ENCODE data around the gene TMEM61.
"Not testable (repeated sequence)": the region's sequence is repeated elsewhere in the genome, so short reads cannot be mapped to it uniquely, and the experiment has no call there.

The TMEM61 gene

GRCh38 chr1:54962612-54963395, 17.6 kb upstream of the TMEM61 start:
- no peak for DNase-seq (ENCODE audit: low spot score)

DNA sequence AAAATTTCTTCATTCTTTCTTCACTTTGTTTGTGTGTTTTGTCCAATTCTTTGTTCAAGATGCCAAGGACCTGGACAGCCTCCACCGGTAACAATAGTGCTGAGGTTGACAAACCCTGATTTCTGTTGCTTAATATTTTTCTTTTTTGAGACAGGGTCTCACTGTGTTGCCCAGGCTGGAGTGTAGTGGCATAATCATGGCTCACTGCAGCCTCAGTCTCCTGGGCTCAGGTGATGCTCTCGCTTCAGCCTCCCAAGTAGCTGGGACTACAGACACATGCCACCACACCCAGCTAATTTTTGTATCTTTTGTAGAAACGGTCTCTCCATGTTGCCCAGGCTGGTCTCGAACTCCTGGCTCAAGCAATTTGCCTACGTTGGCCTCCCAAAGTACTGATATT, 16.6 kb upstream of the TMEM61 start:
- DNase-seq (ENCODE audit: low spot score) = not testable (repeated sequence)

DNA sequence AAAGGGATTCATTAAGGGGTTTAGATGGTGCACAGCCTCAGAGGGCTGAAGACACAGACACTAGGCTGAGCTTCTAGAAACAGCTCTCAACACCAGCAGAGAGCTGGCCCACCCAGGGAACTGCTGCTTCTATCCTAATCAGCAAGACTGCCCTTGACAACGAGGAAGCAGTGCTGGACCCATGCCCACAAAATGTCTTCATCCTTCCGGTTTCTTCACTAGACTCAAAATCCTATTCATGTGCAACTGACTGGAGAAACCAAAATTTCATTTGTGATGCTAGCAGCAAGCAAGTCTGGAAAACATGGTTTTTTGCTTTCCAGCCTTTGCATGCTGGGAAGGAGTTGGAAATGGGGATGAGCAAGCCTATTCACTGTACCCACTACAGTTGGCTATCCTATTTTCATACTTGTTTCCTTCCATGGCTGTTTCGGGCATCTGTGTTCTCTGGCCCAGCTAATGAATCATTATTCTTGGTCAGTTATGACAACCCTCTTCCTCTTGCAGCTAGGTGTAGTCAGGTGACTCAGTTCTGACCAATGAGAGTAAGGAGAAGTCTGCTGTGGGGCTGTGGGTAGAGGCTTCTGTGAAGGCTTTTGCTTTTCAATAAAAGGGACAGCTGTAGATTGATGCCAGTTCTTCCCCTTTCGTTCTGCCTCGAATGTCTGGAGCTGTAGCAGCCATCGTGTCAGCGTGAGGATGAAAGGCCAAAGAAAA, 14.6 kb upstream of the TMEM61 start:
- DNase-seq (ENCODE audit: low spot score) = peak; percentile 24

GRCh38 chr1:54967372-54967771, 13.1 kb upstream of the TMEM61 start:
- peak; percentile 50 for DNase-seq (ENCODE audit: low spot score)

DNA sequence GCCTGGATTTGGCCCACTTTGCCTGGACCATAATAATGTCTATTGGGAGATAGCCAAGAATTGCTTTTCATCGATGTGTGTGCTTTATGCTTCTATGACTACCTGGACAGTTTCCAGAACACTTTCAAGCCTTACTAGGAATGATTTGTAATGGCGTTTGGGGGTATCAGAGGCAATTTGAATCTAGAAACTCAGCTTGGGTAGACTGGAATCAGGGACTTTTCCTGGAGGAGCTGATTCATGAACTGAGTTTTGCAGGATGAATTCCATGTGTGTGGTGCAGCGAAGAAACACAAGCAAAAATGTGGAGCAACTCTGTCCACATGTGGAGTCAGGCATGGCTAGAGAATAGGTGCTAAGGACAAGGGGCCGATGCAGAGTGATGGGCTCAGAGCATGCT, 11.9 kb upstream of the TMEM61 start:
- DNase-seq (ENCODE audit: low spot score) = no peak

- no peak for DNase-seq (ENCODE audit: low spot score)
Observed at GRCh38 chr1:54969879-54970278, 10.5 kb upstream of the TMEM61 start.

GRCh38 chr1:54970901-54971300, 9.5 kb upstream of the TMEM61 start:
- no peak for DNase-seq (ENCODE audit: low spot score)

GRCh38 chr1:54971317-54971791, 9.1 kb upstream of the TMEM61 start:
- DNase-seq (ENCODE audit: low spot score) = no peak

- DNase-seq (ENCODE audit: low spot score) = no peak
Observed at GRCh38 chr1:54972436-54972835, 8.0 kb upstream of the TMEM61 start.

DNA sequence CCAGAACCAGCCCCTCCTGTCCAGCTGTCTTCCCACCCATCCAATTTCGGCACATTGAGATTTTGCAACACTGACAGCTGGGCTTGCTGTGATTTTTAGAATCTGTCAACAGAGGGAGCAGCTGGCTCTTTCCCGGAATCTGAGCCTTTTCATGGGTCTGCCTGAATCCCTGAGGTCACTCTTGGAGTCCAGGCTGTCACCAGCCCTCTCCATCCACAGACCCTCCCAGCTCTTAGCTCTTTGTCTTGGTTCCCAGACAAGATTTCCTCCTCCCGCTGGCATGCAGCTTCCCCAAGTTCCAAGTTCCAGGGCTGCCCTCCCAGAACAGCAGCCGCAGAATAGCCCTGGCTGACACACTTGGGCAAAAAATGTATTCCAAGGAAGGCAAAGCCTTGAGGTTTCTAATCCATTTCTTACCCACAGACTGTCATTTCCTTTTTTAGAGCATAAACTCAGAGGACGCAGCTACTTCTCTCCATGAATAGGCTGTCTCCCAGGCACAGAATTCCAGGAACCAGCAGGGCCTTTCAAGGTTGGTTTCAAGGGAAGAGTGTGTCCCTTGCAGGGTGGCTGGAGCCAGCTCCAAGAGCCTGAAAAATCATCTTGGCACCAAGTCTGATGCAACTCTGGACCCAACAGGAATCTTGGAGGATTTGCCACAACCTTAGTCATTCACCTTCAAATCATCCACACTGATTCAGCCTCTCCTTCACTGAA, 7.1 kb upstream of the TMEM61 start:
- peak; percentile 80 for DNase-seq (ENCODE audit: low spot score)

DNA sequence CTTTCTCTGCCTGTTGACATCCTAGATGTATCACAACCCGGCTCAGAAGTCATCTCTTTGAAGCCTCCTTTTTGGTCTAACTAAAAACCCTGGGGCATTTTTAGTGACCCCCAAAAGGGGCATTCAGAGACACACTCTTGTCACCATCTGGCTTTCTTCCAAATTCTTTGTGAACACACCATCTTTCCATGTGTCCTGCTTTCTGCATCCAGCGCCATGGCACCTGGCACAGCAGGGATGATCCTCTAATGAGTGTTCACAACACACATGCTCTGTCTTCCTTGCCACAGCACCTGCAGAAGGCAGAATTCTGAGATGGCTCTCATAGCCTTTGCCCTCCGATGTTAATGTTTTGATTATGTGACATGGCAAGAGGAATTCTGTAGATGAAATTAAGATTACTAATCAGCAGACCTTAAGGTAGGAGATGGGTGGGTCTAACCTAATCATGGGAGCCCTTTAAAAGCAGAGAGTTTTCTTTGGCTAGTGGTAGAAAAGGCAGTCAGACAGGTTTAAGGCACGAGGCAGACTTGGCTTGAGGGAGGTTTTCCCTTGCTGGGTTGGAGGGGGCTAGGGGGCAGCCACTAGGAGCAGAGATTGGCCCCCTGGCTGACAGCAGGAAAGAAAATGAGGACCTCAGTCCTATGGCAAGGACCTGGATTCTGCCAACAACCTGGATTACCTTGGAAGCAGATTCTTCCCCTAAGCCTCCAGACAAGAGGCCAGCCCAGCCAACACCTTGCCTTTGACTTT, 4.9 kb upstream of the TMEM61 start:
- DNase-seq (ENCODE audit: low spot score) = no peak

DNA sequence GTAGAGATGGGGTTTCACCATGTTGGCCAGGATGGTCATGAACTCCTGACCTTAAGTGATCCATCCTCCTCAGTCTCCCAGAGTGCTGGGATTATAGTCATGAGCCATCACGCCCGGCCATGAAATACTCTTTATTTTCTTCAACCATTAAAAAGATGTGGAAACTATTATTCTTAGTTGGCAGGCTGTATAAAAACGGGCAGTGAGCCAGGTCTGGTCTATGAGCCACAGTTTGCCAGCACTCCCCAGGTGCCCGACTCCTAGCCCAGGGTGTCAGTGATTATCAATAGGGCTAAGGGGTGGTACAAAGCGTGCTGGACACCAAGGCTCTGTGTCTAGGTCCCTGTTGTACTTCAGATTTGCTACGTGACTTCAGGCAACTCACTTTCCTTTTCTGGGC, 3.7 kb upstream of the TMEM61 start:
- DNase-seq (ENCODE audit: low spot score) = no peak

- no peak for DNase-seq (ENCODE audit: low spot score)
Observed at GRCh38 chr1:54977533-54978297, 2.7 kb upstream of the TMEM61 start.

GRCh38 chr1:54978528-54979326, 1.7 kb upstream of the TMEM61 start:
- no peak for DNase-seq (ENCODE audit: low spot score)

DNA sequence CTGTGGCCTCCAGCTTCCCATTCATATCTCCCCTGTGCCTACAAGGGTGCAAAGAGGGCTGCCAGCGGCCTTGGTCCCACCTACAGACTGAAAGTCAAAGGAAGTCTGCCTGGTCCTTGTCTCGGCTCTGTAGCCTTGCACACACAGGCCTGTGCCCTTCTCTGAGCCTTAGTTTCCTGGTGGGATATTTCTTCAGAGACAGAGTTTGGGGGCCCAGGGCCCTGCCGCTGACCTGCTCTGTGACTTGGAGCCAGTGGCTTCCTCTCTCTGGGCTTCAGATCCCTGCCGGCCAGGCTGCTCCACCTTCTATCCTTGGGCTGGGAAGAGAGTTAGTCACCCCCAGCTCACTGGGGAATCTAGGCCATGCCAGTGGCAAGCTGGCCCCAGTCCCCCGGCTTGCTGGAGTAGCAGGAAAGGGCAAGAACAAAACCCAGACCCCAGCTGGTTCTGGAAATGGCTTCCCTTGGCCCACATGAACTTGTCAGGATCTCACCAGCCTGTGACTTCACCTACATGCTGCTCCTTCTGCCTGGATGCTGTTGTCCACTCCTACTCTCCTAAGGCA, 1.0 kb upstream of the TMEM61 start:
- peak; percentile 23 for DNase-seq (ENCODE audit: low spot score)

GRCh38 chr1:54980046-54980527, 341 bp upstream of the TMEM61 start:
- no peak for DNase-seq (ENCODE audit: low spot score)

DNA sequence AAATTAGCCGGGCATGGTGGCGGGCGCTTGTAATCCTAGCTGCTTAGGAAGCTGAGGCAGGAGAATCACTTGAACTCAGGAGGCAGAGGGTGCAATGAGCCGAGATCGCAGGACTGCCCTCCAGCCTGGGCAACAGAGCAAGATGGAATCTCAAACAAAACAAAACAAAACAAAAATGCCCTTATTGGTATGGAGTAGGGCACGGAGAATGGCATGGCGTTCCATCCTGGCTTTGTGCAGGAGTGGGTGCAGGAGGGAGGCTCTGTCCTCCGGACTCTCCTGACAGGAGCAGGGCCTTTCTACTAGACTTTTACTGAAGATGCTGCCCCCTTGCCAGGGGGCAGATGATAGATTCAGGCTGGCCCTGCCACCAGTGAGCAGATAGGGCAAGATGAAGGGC, 1.0 kb downstream of the TMEM61 start:
- DNase-seq (ENCODE audit: low spot score) = no peak

DNA sequence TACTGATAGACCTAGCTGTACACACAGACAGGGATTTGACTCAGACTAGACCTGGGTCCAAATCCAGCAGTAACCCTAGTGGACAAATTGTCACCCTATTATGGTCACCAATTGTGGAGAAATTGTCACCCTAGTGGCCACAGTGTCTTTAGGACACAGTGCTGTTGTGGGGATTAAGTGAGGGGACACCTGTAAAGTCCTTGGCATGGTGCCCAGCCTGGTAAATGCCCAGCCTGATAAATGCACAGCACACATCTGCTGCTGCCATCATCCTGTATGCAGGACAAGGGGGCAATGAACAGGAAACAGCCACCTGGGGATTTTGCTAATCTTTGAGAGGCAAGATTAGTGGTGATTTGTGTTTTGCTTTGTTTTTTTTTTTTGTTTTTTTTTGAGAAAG, 2.3 kb downstream of the TMEM61 start:
- DNase-seq (ENCODE audit: low spot score) = no peak

GRCh38 chr1:54984131-54984842, 3.9 kb downstream of the TMEM61 start:
- DNase-seq (ENCODE audit: low spot score) = no peak
